ENCODE data around the gene TUG1. TPM values are rescaled to one million over a fixed set of nuclear protein-coding genes. Genes with fewer than 3 reads are reported as not detected.

TUG1 gene
- total RNA-seq, 1 donor, result 74.6 TPM

DNA sequence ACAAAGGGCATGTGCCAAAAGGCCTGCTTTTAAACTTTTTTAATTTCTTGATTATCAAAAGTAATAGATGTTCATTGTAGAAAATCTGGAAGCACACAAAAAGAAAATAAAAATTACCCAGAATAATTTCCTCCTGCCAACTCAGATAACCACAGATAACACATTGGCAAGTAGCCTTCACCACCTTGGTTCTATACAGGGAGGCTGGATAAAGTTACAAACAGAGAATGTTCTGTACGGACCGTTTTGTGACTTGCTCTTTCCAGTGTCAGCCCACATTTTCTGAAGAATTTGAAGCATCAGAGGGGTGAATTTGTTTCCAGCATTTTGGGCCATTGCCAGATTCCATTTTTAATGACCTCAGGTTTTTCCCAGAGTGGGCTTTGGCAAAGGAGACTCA is 23.5 kb downstream of the TUG1 start:
- Histone ChIP-seq H4K20me1 (ENCODE audit: insufficient read depth, low read length) (peaks cover 4% of the 10 kb centered on the region), H2AFZ (ENCODE audit: low read length) (no peak overlapping the region), H3K79me2 (ENCODE audit: insufficient read depth, low read length) (no peaks in the 10 kb centered on the region), H3K4me1 (ENCODE audit: insufficient read depth, low read length) (no peaks in the 10 kb centered on the region), H3K4me3 (ENCODE audit: insufficient read depth, low read length) (no peak overlapping the region), H3K9me3 (ENCODE audit: low read depth, low read length) (no peaks in the 10 kb centered on the region), H3K4me2 (ENCODE audit: insufficient read depth, low read length) (no peak overlapping the region), H3K36me3 (ENCODE audit: insufficient read depth, low read length) (no peaks in the 10 kb centered on the region), H3K27ac (ENCODE audit: low read depth, low read length) (no peak overlapping the region), H3K27me3 (ENCODE audit: insufficient read depth, low read length) (no peaks in the 10 kb centered on the region)
- TF ChIP-seq, protein P1, sequence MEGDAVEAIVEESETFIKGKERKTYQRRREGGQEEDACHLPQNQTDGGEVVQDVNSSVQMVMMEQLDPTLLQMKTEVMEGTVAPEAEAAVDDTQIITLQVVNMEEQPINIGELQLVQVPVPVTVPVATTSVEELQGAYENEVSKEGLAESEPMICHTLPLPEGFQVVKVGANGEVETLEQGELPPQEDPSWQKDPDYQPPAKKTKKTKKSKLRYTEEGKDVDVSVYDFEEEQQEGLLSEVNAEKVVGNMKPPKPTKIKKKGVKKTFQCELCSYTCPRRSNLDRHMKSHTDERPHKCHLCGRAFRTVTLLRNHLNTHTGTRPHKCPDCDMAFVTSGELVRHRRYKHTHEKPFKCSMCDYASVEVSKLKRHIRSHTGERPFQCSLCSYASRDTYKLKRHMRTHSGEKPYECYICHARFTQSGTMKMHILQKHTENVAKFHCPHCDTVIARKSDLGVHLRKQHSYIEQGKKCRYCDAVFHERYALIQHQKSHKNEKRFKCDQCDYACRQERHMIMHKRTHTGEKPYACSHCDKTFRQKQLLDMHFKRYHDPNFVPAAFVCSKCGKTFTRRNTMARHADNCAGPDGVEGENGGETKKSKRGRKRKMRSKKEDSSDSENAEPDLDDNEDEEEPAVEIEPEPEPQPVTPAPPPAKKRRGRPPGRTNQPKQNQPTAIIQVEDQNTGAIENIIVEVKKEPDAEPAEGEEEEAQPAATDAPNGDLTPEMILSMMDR (IDR thresholded peaks at IDR 0.05; ENCODE audit: extremely low read depth, low read depth, low read length), result no peak
- no peak for DNase-seq (ENCODE audit: insufficient read length, low spot score, missing footprints)

DNA sequence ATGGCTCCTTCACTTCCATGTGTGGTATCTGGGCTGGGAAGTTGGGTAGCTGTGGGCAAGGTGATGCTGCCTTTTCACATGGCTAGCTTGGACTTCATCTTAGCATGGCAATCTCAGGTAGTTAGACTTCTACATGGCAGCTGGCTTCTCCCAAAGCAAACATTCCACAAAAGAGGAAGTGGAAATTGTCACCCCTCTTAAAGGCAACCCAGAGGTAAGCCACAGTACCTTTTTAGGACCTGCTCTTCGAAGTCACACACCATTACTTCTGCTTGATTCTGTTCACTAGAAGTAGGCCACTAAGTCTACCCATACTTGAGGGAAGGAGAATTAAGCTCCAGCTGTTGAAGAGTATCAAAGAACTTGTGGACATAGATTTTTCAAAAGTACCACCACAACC is 25.9 kb downstream of the TUG1 start:
- TF ChIP-seq, protein P1 (IDR thresholded peaks at IDR 0.05; ENCODE audit: extremely low read depth, low read depth, low read length), result no peak
- no peak overlapping the region for H3K4me3 ChIP-seq (ENCODE audit: insufficient read depth, low read length)
- no peaks in the 10 kb centered on the region for H3K27me3 ChIP-seq (ENCODE audit: insufficient read depth, low read length)
- no peak overlapping the region for H2AFZ ChIP-seq (ENCODE audit: low read length)
- no peaks in the 10 kb centered on the region for H3K9me3 ChIP-seq (ENCODE audit: low read depth, low read length)
- no peak overlapping the region for H3K27ac ChIP-seq (ENCODE audit: low read depth, low read length)
- no peaks in the 10 kb centered on the region for H3K4me1 ChIP-seq (ENCODE audit: insufficient read depth, low read length)
- no peak for DNase-seq (ENCODE audit: insufficient read length, low spot score, missing footprints)
- no peaks in the 10 kb centered on the region for H3K36me3 ChIP-seq (ENCODE audit: insufficient read depth, low read length)
- H3K79me2 ChIP-seq (ENCODE audit: insufficient read depth, low read length), result no peaks in the 10 kb centered on the region
- H4K20me1 ChIP-seq (ENCODE audit: insufficient read depth, low read length), result no peaks in the 10 kb centered on the region
- no peak overlapping the region for H3K4me2 ChIP-seq (ENCODE audit: insufficient read depth, low read length)

DNA sequence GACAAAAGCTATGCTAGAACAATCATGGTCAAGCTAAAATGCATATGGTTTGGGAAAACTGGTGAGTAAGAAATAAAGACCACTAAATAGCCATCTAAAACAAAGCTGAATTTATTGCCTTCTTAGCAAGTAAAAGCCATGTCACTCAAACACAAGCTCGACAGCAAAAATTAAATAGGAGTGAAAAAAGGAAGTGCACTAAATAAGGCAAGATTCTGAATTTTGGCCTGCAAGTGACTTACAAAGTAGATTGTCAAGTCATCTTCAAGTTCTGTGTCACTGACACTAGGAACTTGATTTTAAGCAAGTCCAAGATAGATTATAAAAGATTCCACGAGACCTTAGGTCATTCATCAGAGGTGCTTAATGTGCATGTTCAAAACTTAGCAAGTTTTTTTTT is 27.4 kb downstream of the TUG1 start:
- Histone ChIP-seq H3K79me2 (ENCODE audit: insufficient read depth, low read length) (no peaks in the 10 kb centered on the region), H3K4me1 (ENCODE audit: insufficient read depth, low read length) (no peaks in the 10 kb centered on the region), H2AFZ (ENCODE audit: low read length) (no peak overlapping the region), H3K27ac (ENCODE audit: low read depth, low read length) (no peak overlapping the region), H3K36me3 (ENCODE audit: insufficient read depth, low read length) (no peaks in the 10 kb centered on the region), H3K27me3 (ENCODE audit: insufficient read depth, low read length) (no peaks in the 10 kb centered on the region), H3K9me3 (ENCODE audit: low read depth, low read length) (no peaks in the 10 kb centered on the region), H3K4me3 (ENCODE audit: insufficient read depth, low read length) (no peak overlapping the region), H3K4me2 (ENCODE audit: insufficient read depth, low read length) (no peak overlapping the region), H4K20me1 (ENCODE audit: insufficient read depth, low read length) (no peaks in the 10 kb centered on the region)
- no peak for DNase-seq (ENCODE audit: insufficient read length, low spot score, missing footprints)
- TF ChIP-seq, protein P1 (IDR thresholded peaks at IDR 0.05; ENCODE audit: extremely low read depth, low read depth, low read length), result no peak

DNA sequence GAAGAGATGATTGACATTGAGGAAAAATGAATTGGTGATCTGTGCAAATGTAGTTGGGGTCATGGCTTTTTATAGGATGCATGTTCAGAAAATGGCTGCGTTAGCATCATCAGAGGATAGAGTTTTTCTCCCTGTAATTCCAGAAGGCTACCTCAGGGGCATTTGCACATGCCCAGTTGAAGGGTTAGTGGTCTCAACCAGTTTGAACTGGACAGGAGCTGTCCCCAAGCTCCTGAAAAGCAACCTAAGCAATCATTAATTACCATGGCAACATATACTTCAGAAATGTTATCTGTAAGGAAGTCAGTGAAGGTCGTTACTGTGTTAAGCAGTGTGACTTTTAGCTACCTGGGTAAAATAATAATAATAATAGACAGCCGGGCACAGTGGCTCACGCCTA is 29.3 kb downstream of the TUG1 start:
- H3K4me3 ChIP-seq (ENCODE audit: insufficient read depth, low read length), result no peak overlapping the region
- no peak overlapping the region for H2AFZ ChIP-seq (ENCODE audit: low read length)
- no peak overlapping the region for H3K27ac ChIP-seq (ENCODE audit: low read depth, low read length)
- no peak overlapping the region for H3K4me2 ChIP-seq (ENCODE audit: insufficient read depth, low read length)
- no peaks in the 10 kb centered on the region for H3K27me3 ChIP-seq (ENCODE audit: insufficient read depth, low read length)
- no peaks in the 10 kb centered on the region for H3K4me1 ChIP-seq (ENCODE audit: insufficient read depth, low read length)
- no peaks in the 10 kb centered on the region for H3K9me3 ChIP-seq (ENCODE audit: low read depth, low read length)
- no peaks in the 10 kb centered on the region for H3K79me2 ChIP-seq (ENCODE audit: insufficient read depth, low read length)
- DNase-seq (ENCODE audit: insufficient read length, low spot score, missing footprints), result no peak
- no peaks in the 10 kb centered on the region for H4K20me1 ChIP-seq (ENCODE audit: insufficient read depth, low read length)
- TF ChIP-seq, protein P1 (IDR thresholded peaks at IDR 0.05; ENCODE audit: extremely low read depth, low read depth, low read length), result no peak
- no peaks in the 10 kb centered on the region for H3K36me3 ChIP-seq (ENCODE audit: insufficient read depth, low read length)

Data from osteoblast (primary cell).